Measurements from ENCODE around the gene KRT16. TPM values are rescaled to one million over a fixed set of nuclear protein-coding genes. Genes with fewer than 3 reads are reported as not detected.

KRT16 gene
- total RNA-seq, 1 donor from 2014 or later = not detected

- no peak for TF ChIP-seq CTCF (IDR thresholded peaks at IDR 0.05)
- Histone ChIP-seq H3K4me1 (peaks cover 22% of the 10 kb centered on the region), H3K27me3 (no peaks in the 10 kb centered on the region), H3K27ac (peak overlapping the region; percentile 78), H3K4me3 (no peak overlapping the region), H3K36me3 (no peaks in the 10 kb centered on the region), H3K9me3 (no peaks in the 10 kb centered on the region)
- DNase-seq (peak; percentile 64), ATAC-seq (no peak)
- intact Hi-C loops (cut with DNase I) = no loop called here
Observed at GRCh38 chr17:41652461-41652970, 39.9 kb upstream of the KRT16 start.

- H3K9me3 ChIP-seq = no peaks in the 10 kb centered on the region
- H3K36me3 ChIP-seq = no peaks in the 10 kb centered on the region
- DNase-seq (peak; percentile 92), ATAC-seq (peak; percentile 74)
- no peak overlapping the region for H3K4me3 ChIP-seq
- H3K27me3 ChIP-seq = no peaks in the 10 kb centered on the region
- no peak for TF ChIP-seq CTCF (IDR thresholded peaks at IDR 0.05)
- peak overlapping the region; percentile 78 for H3K27ac ChIP-seq
- H3K4me1 ChIP-seq = peaks cover 22% of the 10 kb centered on the region
- intact Hi-C loops (cut with DNase I) = no loop called here
Observed at GRCh38 chr17:41651625-41652460, 39.3 kb upstream of the KRT16 start.

- no peaks in the 10 kb centered on the region for H3K9me3 ChIP-seq
- intact Hi-C loops (cut with DNase I) = no loop called here
- no peak for TF ChIP-seq CTCF (IDR thresholded peaks at IDR 0.05)
- no peaks in the 10 kb centered on the region for H3K27me3 ChIP-seq
- DNase-seq (peak; percentile 60), ATAC-seq (no peak)
- H3K4me3 ChIP-seq = no peak overlapping the region
- H3K36me3 ChIP-seq = no peaks in the 10 kb centered on the region
- peaks cover 22% of the 10 kb centered on the region for H3K4me1 ChIP-seq
- H3K27ac ChIP-seq = peak overlapping the region; percentile 78
Observed at GRCh38 chr17:41650794-41651624, 38.4 kb upstream of the KRT16 start.

GRCh38 chr17:41649923-41650519 lies 37.5 kb upstream of the KRT16 start:
- no peak overlapping the region for H3K4me3 ChIP-seq
- no peak for TF ChIP-seq CTCF (IDR thresholded peaks at IDR 0.05)
- H3K27ac ChIP-seq = no peak overlapping the region
- H3K4me1 ChIP-seq = peaks cover 22% of the 10 kb centered on the region
- ATAC-seq (no peak), DNase-seq (no peak)
- H3K27me3 ChIP-seq = no peaks in the 10 kb centered on the region
- H3K9me3 ChIP-seq = no peaks in the 10 kb centered on the region
- no peaks in the 10 kb centered on the region for H3K36me3 ChIP-seq
- intact Hi-C loops (cut with DNase I) = loop anchor here (5.0 kb wide), 1 partner anchor 103 kb away; no protein-coding TSS in a partner anchor

GRCh38 chr17:41648411-41649195 lies 36.0 kb upstream of the KRT16 start:
- H3K27ac ChIP-seq = no peak overlapping the region
- H3K27me3 ChIP-seq = no peaks in the 10 kb centered on the region
- ATAC-seq (peak; percentile 88), DNase-seq (peak; percentile 94)
- peak; percentile 94 for TF ChIP-seq CTCF (IDR thresholded peaks at IDR 0.05)
- H3K4me1 ChIP-seq = peaks cover 15% of the 10 kb centered on the region
- peak overlapping the region; percentile 43 for H3K4me3 ChIP-seq
- H3K36me3 ChIP-seq = no peaks in the 10 kb centered on the region
- intact Hi-C loops (cut with DNase I) = loop anchor here (5.0 kb wide), 1 partner anchor 101 kb away; no protein-coding TSS in a partner anchor
- no peaks in the 10 kb centered on the region for H3K9me3 ChIP-seq

Measured in upper lobe of right lung (tissue), 1 donor.